K562 (cell line): ENCODE results near the gene NUBPL. TPM values are rescaled to one million over a fixed set of nuclear protein-coding genes. Genes with fewer than 3 reads are reported as not detected.

Experiments
- ARID1B ChIP-seq: fragments of 450-650 bp; IDR thresholded peaks from 2 replicates; pipeline ENCODE4 v1.6.1; 2016; ENCODE audit warnings: antibody characterized with exemption, mild to moderate bottlenecking, inconsistent platforms
- CBFA2T3 ChIP-seq: fragments of 450-650 bp; IDR thresholded peaks from 2 replicates; pipeline ENCODE4 v1.6.1; 2017
- CREB1 ChIP-seq, 2 experiments: sonication (generic) in 1 of 2; formaldehyde crosslinking in 1 of 2; IDR thresholded peaks; 2 replicates each; pipeline versions ENCODE4 v1.6.1 to v1.8.0; 2012 to 2022; ENCODE audit warnings: inconsistent platforms in 1 of 2, mild to moderate bottlenecking in 1 of 2, missing genetic modification reagents in 1 of 2, moderate library complexity in 1 of 2
- CTBP1 ChIP-seq: fragments of 450-650 bp; IDR thresholded peaks from 2 replicates; pipeline ENCODE4 v1.6.1; 2016; ENCODE audit warnings: borderline replicate concordance
- CXXC5 ChIP-seq: fragments of 250-450 bp; sonication (Bioruptor Pico); IDR thresholded peaks from 2 replicates; pipeline ENCODE4 v1.8.0; 2022; ENCODE audit warnings: inconsistent platforms, mild to moderate bottlenecking, moderate library complexity
- DPF2 ChIP-seq: fragments of 450-650 bp; IDR thresholded peaks from 2 replicates; pipeline ENCODE4 v1.6.1; 2016
- FOXJ2 ChIP-seq: fragments of 200-800 bp; sonication (Bioruptor generic); IDR thresholded peaks from 2 replicates; pipeline ENCODE4 v1.6.1; 2016; ENCODE audit warnings: missing genetic modification characterization, missing compliant biosample characterization
- HCFC1 ChIP-seq: IDR thresholded peaks from 2 replicates; pipeline ENCODE4 v1.6.1; 2012; ENCODE audit warnings: low read depth, low read length, improper control_type of control experiment
- HDAC3 ChIP-seq: fragments of 450-650 bp; IDR thresholded peaks from 2 replicates; pipeline ENCODE4 v1.6.1; 2018; ENCODE audit warnings: borderline replicate concordance, mild to moderate bottlenecking, moderate library complexity; ENCODE audit not compliant: partially characterized antibody
- JUN ChIP-seq, 2 experiments: sonication (generic) in 1 of 2; formaldehyde crosslinking in 1 of 2; IDR thresholded peaks; 2 replicates each; pipeline versions ENCODE4 v1.6.1 to v1.8.0; 2012 to 2022; ENCODE audit warnings: borderline replicate concordance in 2 of 2, mild to moderate bottlenecking in 2 of 2, improper control_type of control experiment in 1 of 2, low read depth in 1 of 2, low read length in 1 of 2, missing genetic modification reagents in 1 of 2
- JUND ChIP-seq, 2 experiments: IDR thresholded peaks; 2 replicates in 1 of 2; 3 replicates in 1 of 2; pipeline ENCODE4 v1.6.1; 2011; ENCODE audit warnings: borderline replicate concordance in 2 of 2, low read depth in 2 of 2, low read length in 2 of 2, improper control_type of control experiment in 1 of 2, missing biosample characterization in 1 of 2, missing genetic modification characterization in 1 of 2, missing genetic modification reagents in 1 of 2
- MEIS2 ChIP-seq: fragments of 450-650 bp; IDR thresholded peaks from 2 replicates; pipeline ENCODE4 v1.6.1; 2014; ENCODE audit warnings: mild to moderate bottlenecking; ENCODE audit not compliant: partially characterized antibody
- MTA2 ChIP-seq: fragments of 450-650 bp; IDR thresholded peaks from 2 replicates; pipeline ENCODE4 v1.6.1; 2016; ENCODE audit warnings: low read depth
- NCOR1 ChIP-seq: fragments of 450-650 bp; IDR thresholded peaks from 2 replicates; pipeline ENCODE4 v1.6.1; 2016; ENCODE audit warnings: mild to moderate bottlenecking, moderate library complexity
- NRF1 ChIP-seq, 2 experiments: fragments of 450-650 bp; IDR thresholded peaks in 1 of 2; conservative IDR thresholded peaks in 1 of 2; 2 replicates each; pipeline ENCODE4 v1.6.1; 2014; ENCODE audit warnings: mild to moderate bottlenecking in 2 of 2
- PRDM10 ChIP-seq: fragments of 450-650 bp; IDR thresholded peaks from 2 replicates; pipeline ENCODE4 v1.6.1; 2018; ENCODE audit not compliant: partially characterized antibody
- RBM34 ChIP-seq: fragments of 200-400 bp; formaldehyde crosslinking; IDR thresholded peaks from 2 replicates; pipeline ENCODE4 v1.6.1; 2018; ENCODE audit warnings: low read length, borderline replicate concordance; ENCODE audit not compliant: insufficient read depth
- SMARCA4 ChIP-seq: fragments of 450-650 bp; IDR thresholded peaks from 2 replicates; pipeline ENCODE4 v1.6.1; 2016
- TCFL5 ChIP-seq: fragments of 250-450 bp; sonication (Bioruptor Pico); conservative IDR thresholded peaks from 2 replicates; pipeline ENCODE4 v1.6.1; 2021; ENCODE audit warnings: mild to moderate bottlenecking, moderate library complexity, matching md5 sums
- TEAD4 ChIP-seq, 2 experiments: sonication (generic) in 1 of 2; formaldehyde crosslinking in 1 of 2; IDR thresholded peaks; 2 replicates each; pipeline versions ENCODE4 v1.6.1 to v1.8.0; 2012 to 2022; ENCODE audit warnings: borderline replicate concordance in 1 of 2, inconsistent platforms in 1 of 2, low read length in 1 of 2, mild to moderate bottlenecking in 1 of 2, missing genetic modification reagents in 1 of 2
- TFAP4 ChIP-seq: sonication (generic); formaldehyde crosslinking; IDR thresholded peaks from 2 replicates; pipeline ENCODE4 v1.8.0; 2022; ENCODE audit warnings: missing genetic modification reagents, mild to moderate bottlenecking, moderate library complexity, borderline replicate concordance
- TRIM24 ChIP-seq, 2 experiments: fragments of 450-650 bp; IDR thresholded peaks; 2 replicates each; pipeline ENCODE4 v1.6.1; 2016
- ZBED1 ChIP-seq: IDR thresholded peaks from 2 replicates; pipeline ENCODE4 v1.6.1; 2014
- ZBTB7A ChIP-seq: IDR thresholded peaks from 2 replicates; pipeline ENCODE4 v1.6.1; 2011; ENCODE audit warnings: low read depth, mild to moderate bottlenecking, low read length, moderate library complexity, borderline replicate concordance; ENCODE audit not compliant: control insufficient read depth
- ZEB2 ChIP-seq: fragments of 450-650 bp; IDR thresholded peaks from 2 replicates; pipeline ENCODE4 v1.6.1; 2016
- ZKSCAN1 ChIP-seq: fragments of 150-350 bp; IDR thresholded peaks from 2 replicates; pipeline ENCODE4 v1.6.1; 2016; ENCODE audit warnings: low read depth, low read length
- polyA plus RNA-seq, 8 experiments: library from polyadenylated mRNA; depleted of rRNA in 4 of 8; stranded (reverse) in 5 of 8; unstranded in 3 of 8; fragments of >200 nt; fragmentation: Nextera tagmentation in 2 of 8; fragmentation: Illumina TruSeq in 1 of 8; extraction: Ambion mirVana in 2 of 8; extraction: Trizol in 1 of 8; gene quantifications; 2 replicates each; pipeline versions ENCODE4 v1.2.1 to v1.2.3, GENCODE V29; 2011 to 2014; ENCODE audit warnings: inconsistent platforms in 1 of 8, missing spikeins in 1 of 8
- total RNA-seq, 7 experiments: library from RNA; depleted of rRNA in 6 of 7; stranded (reverse); fragments of >200 nt in 6 of 7; fragmentation: Illumina TruSeq in 2 of 7; extraction: Trizol in 2 of 7; gene quantifications; 2 replicates each; pipeline versions ENCODE4 v1.2.1 to v1.2.3, GENCODE V29; 2011 to 2021; ENCODE audit warnings: low replicate concordance in 1 of 7

NUBPL gene
- total and polyA plus RNA-seq, 9 of the 15 experiments (the other 6 are each of a cell fraction or from before 2014, with no cell fraction given) = 3.2 to 8.7 (median 6.1) TPM

GRCh38 chr14:31902002-31902401 lies 340.8 kb downstream of the NUBPL start (continued):
- TF ChIP-seq CTBP1 (peak; percentile 67), CREB1 (IDR thresholded peaks at IDR 0.05) (no peak), CREB1 (CRISPR knock-in tag; IDR thresholded peaks at IDR 0.05) (no peak), NRF1 (conservative IDR thresholded peaks at IDR 0.05 in 1 of 2, IDR thresholded peaks at IDR 0.05 in 1 of 2) (peak in 1 of 2 experiments; percentile 34; a peak in 3 of 4 replicates), RBM34 (no peak), NCOR1 (0 out of 2 replicates have a peak, but pooled peaks have one; percentile 9), TFAP4 (CRISPR knock-in tag) (no peak), ZBTB7A (no peak), SMARCA4 (peak; percentile 88), FOXJ2 (tag) (no peak), JUN (IDR thresholded peaks at IDR 0.05; ENCODE audit: borderline replicate concordance, low read depth, low read length) (peak; percentile 89), JUN (CRISPR knock-in tag; IDR thresholded peaks at IDR 0.05; ENCODE audit: borderline replicate concordance) (no peak), TCFL5 (CRISPR knock-in tag) (no peak), CBFA2T3 (peak; percentile 52; the same call in 1 of the 2 replicates), DPF2 (peak; percentile 91), JUND (IDR thresholded peaks at IDR 0.05; ENCODE audit: borderline replicate concordance, low read depth, low read length) (peak; percentile 97), JUND (tag; IDR thresholded peaks at IDR 0.05; ENCODE audit: borderline replicate concordance, low read depth, low read length) (peak; percentile 95; the same call in 2 of the 3 replicates), ARID1B (peak; percentile 86), MTA2 (peak; percentile 31; the same call in 1 of the 2 replicates), HDAC3 (no peak), CXXC5 (CRISPR knock-in tag) (0 out of 2 replicates have a peak, but pooled peaks have one; percentile 13), ZBED1 (no peak), ZKSCAN1 (no peak), TRIM24 (IDR thresholded peaks at IDR 0.05) (peak; percentile 62 to 73), ZEB2 (peak; percentile 94), HCFC1 (no peak), MEIS2 (no peak), TEAD4 (IDR thresholded peaks at IDR 0.05; ENCODE audit: low read length) (peak; percentile 34; the same call in 1 of the 2 replicates), TEAD4 (CRISPR knock-in tag; IDR thresholded peaks at IDR 0.05; ENCODE audit: borderline replicate concordance) (no peak), PRDM10 (peak; percentile 43)
